GM23338 (cell line): ENCODE measurements around the gene AKAP13. TPM values are rescaled to one million over a fixed set of nuclear protein-coding genes. Genes with fewer than 3 reads are reported as not detected.

Source experiments
- ATAC-seq: fragments of 200-7000 bp; cut with Tn5 transposase; 3 replicates; pipeline ENCODE4 v1.9.1; 2020
- DNase-seq: peaks from one replicate; pipeline ENCODE4 v3.0.0-alpha.2; 2015; ENCODE audit warnings: low spot score
- H2AFZ ChIP-seq: fragments of 200-600 bp; sonication (generic); 2 replicates; pipeline ENCODE4 v1.8.0; 2016; ENCODE audit warnings: antibody characterized with exemption, mild to moderate bottlenecking, moderate library complexity
- H3F3A ChIP-seq: fragments of 200-600 bp; sonication (generic); replicated peaks from 2 replicates; pipeline ENCODE4 v1.8.0; 2017; ENCODE audit warnings: antibody characterized with exemption, mixed run types, low read depth
- H3K27ac ChIP-seq: fragments of 200-600 bp; sonication (generic); 2 replicates; pipeline ENCODE4 v1.6.1; 2016; ENCODE audit warnings: low read depth
- H3K27me3 ChIP-seq: fragments of 200-600 bp; sonication (generic); 2 replicates; pipeline ENCODE4 v1.8.0; 2016; ENCODE audit warnings: mild to moderate bottlenecking, mixed run types, moderate library complexity; ENCODE audit not compliant: insufficient read depth
- H3K36me3 ChIP-seq: fragments of 200-600 bp; sonication (generic); 2 replicates; pipeline ENCODE4 v1.8.0; 2016; ENCODE audit warnings: mild to moderate bottlenecking; ENCODE audit not compliant: insufficient read depth
- H3K4me1 ChIP-seq: fragments of 200-600 bp; sonication (generic); 2 replicates; pipeline ENCODE4 v1.8.0; 2016; ENCODE audit warnings: mild to moderate bottlenecking, moderate library complexity; ENCODE audit not compliant: insufficient read depth
- H3K4me2 ChIP-seq: fragments of 200-600 bp; sonication (generic); 2 replicates; pipeline ENCODE4 v1.7.1; 2017; ENCODE audit warnings: mixed run types
- H3K4me3 ChIP-seq: fragments of 200-600 bp; sonication (generic); 2 replicates; pipeline ENCODE4 v1.6.1; 2016; ENCODE audit warnings: mixed run types
- H3K79me2 ChIP-seq: fragments of 200-600 bp; sonication (generic); replicated peaks from 2 replicates; pipeline ENCODE4 v1.8.0; 2017; ENCODE audit warnings: mild to moderate bottlenecking; ENCODE audit not compliant: insufficient read depth
- H3K9me2 ChIP-seq: fragments of 200-600 bp; sonication (generic); 2 replicates; pipeline ENCODE4 v1.8.0; 2017; ENCODE audit not compliant: insufficient read depth
- H4K20me1 ChIP-seq: fragments of 200-600 bp; sonication (generic); replicated peaks from 2 replicates; pipeline ENCODE4 v1.8.0; 2017; ENCODE audit warnings: mild to moderate bottlenecking; ENCODE audit not compliant: insufficient read depth
- H3K27ac Mint-ChIP-seq: 2 replicates; pipeline ENCODE4 v1.8.0; 2020; ENCODE audit warnings: inconsistent platforms, mild to moderate bottlenecking, moderate library complexity, mixed read lengths
- H3K27me3 Mint-ChIP-seq: 3 replicates; pipeline ENCODE4 v1.8.0; 2022; ENCODE audit warnings: low read depth, mild to moderate bottlenecking, moderate library complexity, mixed read lengths, inconsistent platforms; ENCODE audit not compliant: insufficient read depth, poor library complexity
- H3K36me3 Mint-ChIP-seq: 3 replicates; pipeline ENCODE4 v1.8.0; 2021; ENCODE audit warnings: low read depth, mild to moderate bottlenecking, inconsistent platforms, moderate library complexity, mixed read lengths
- H3K4me1 Mint-ChIP-seq: 3 replicates; pipeline ENCODE4 v1.8.0; 2020; ENCODE audit warnings: mild to moderate bottlenecking, inconsistent platforms, mixed read lengths
- H3K4me3 Mint-ChIP-seq: 3 replicates; pipeline ENCODE4 v1.8.0; 2021; ENCODE audit warnings: moderate library complexity, mild to moderate bottlenecking, inconsistent platforms, mixed read lengths
- H3K9me3 Mint-ChIP-seq: 3 replicates; pipeline ENCODE4 v1.8.0; 2020; ENCODE audit warnings: moderate library complexity, mild to moderate bottlenecking, inconsistent platforms, mixed read lengths
- CTCF ChIP-seq, 2 experiments: fragments of 200-600 bp in 1 of 2; sonication (generic) in 1 of 2; conservative IDR thresholded peaks; 2 replicates each; pipeline versions ENCODE4 v1.5.1 to v1.6.1; 2016 to 2017; ENCODE audit warnings: antibody characterized with exemption in 2 of 2, low read depth in 2 of 2, mild to moderate bottlenecking in 2 of 2, moderate library complexity in 1 of 2
- ETS1 ChIP-seq: IDR thresholded peaks from 2 replicates; pipeline ENCODE4 v1.6.1; 2016; ENCODE audit warnings: antibody characterized with exemption
- EZH2 ChIP-seq: fragments of 200-600 bp; sonication (generic); IDR thresholded peaks from one replicate; pipeline ENCODE4 v1.8.0; 2017; ENCODE audit warnings: antibody characterized with exemption, mild to moderate bottlenecking, low read depth; ENCODE audit not compliant: unreplicated experiment
- EZH2phosphoT487 ChIP-seq: fragments of 200-600 bp; sonication (generic); IDR thresholded peaks from one replicate; pipeline ENCODE4 v1.8.1; 2018; ENCODE audit warnings: antibody characterized with exemption; ENCODE audit not compliant: unreplicated experiment
- JUNB ChIP-seq: IDR thresholded peaks from one replicate; pipeline ENCODE4 v1.6.1; 2016; ENCODE audit warnings: antibody characterized with exemption; ENCODE audit not compliant: unreplicated experiment
- POLR2AphosphoS5 ChIP-seq: IDR thresholded peaks from 2 replicates; pipeline ENCODE4 v1.6.1; 2016; ENCODE audit warnings: antibody characterized with exemption, low read depth
- REST ChIP-seq: IDR thresholded peaks from one replicate; pipeline ENCODE4 v1.6.1; 2018; ENCODE audit warnings: antibody characterized with exemption; ENCODE audit not compliant: unreplicated experiment
- STAT1 ChIP-seq: IDR thresholded peaks from one replicate; pipeline ENCODE4 v1.6.1; 2016; ENCODE audit warnings: antibody characterized with exemption; ENCODE audit not compliant: unreplicated experiment
- ZNF114 ChIP-seq: fragments of 250-450 bp; sonication (Bioruptor Pico); IDR thresholded peaks from 2 replicates; pipeline ENCODE4 v1.5.0; 2020; ENCODE audit warnings: mild to moderate bottlenecking, moderate library complexity
- ZNF331 ChIP-seq: fragments of 250-450 bp; sonication (Bioruptor Pico); IDR thresholded peaks from 2 replicates; pipeline ENCODE4 v1.5.0; 2020; ENCODE audit warnings: low read depth, mild to moderate bottlenecking, moderate library complexity
- ZNF462 ChIP-seq: fragments of 250-450 bp; sonication (Bioruptor Pico); IDR thresholded peaks from 2 replicates; pipeline ENCODE4 v1.5.0; 2020; ENCODE audit warnings: mild to moderate bottlenecking, moderate library complexity
- polyA plus RNA-seq: library from polyadenylated mRNA; unstranded; fragments of >200 nt; fragmentation: Nextera tagmentation; extraction: Ambion mirVana; gene quantifications from 2 replicates; pipeline ENCODE4 v1.2.1, GENCODE V29; 2016
- total RNA-seq: library from RNA; depleted of rRNA; stranded (reverse); fragments of >200 nt; shearing (Covaris generic); gene quantifications from 2 replicates; pipeline ENCODE4 v1.2.3, GENCODE V29; 2014

The AKAP13 gene
- total and polyA plus RNA-seq, 2 experiments from 2014 or later = 46.2 to 60.7 TPM

GRCh38 chr15:85407421-85408269 is 27.2 kb downstream of the AKAP13 start:
- H3K9me2 ChIP-seq = no peaks in the 10 kb centered on the region
- no peaks in the 10 kb centered on the region for H3K9me3 Mint-ChIP-seq
- no peaks in the 10 kb centered on the region for H3K36me3 Mint-ChIP-seq
- no peak overlapping the region for H3K27ac ChIP-seq
- no peak overlapping the region for H2AFZ ChIP-seq
- TF ChIP-seq ZNF462 (CRISPR knock-in tag) = no peak
- no peak for TF ChIP-seq JUNB
- TF ChIP-seq ZNF114 (CRISPR knock-in tag) = no peak
- no peak for TF ChIP-seq EZH2
- TF ChIP-seq EZH2phosphoT487 = no peak
- no peak for TF ChIP-seq ETS1
- TF ChIP-seq REST = no peak
- no peak for TF ChIP-seq POLR2AphosphoS5
- no peak for TF ChIP-seq STAT1
- no peak for TF ChIP-seq CTCF (conservative IDR thresholded peaks at IDR 0.05; ENCODE audit: low read depth in 2 of 2)
- TF ChIP-seq ZNF331 (CRISPR knock-in tag) = no peak
- no peaks in the 10 kb centered on the region for H3K27me3 Mint-ChIP-seq
- peaks cover 100% of the 10 kb centered on the region for H3K79me2 ChIP-seq
- peaks cover 9% of the 10 kb centered on the region; the same call in 1 of the 2 replicates for H3K4me1 ChIP-seq
- H3K4me3 ChIP-seq = no peak overlapping the region
- no peaks in the 10 kb centered on the region for H3F3A ChIP-seq
- H3K4me1 Mint-ChIP-seq = peaks cover 28% of the 10 kb centered on the region
- no peak overlapping the region for H3K4me3 Mint-ChIP-seq
- peaks cover 27% of the 10 kb centered on the region; the same call in 1 of the 2 replicates for H4K20me1 ChIP-seq
- no peaks in the 10 kb centered on the region for H3K36me3 ChIP-seq
- no peak overlapping the region; the same call in 1 of the 2 replicates for H3K27ac Mint-ChIP-seq
- ATAC-seq (no peak), DNase-seq (no peak)
- H3K27me3 ChIP-seq = no peaks in the 10 kb centered on the region
- H3K4me2 ChIP-seq = no peak overlapping the region
